ENCODE data around the gene BCL2L12.

DNA sequence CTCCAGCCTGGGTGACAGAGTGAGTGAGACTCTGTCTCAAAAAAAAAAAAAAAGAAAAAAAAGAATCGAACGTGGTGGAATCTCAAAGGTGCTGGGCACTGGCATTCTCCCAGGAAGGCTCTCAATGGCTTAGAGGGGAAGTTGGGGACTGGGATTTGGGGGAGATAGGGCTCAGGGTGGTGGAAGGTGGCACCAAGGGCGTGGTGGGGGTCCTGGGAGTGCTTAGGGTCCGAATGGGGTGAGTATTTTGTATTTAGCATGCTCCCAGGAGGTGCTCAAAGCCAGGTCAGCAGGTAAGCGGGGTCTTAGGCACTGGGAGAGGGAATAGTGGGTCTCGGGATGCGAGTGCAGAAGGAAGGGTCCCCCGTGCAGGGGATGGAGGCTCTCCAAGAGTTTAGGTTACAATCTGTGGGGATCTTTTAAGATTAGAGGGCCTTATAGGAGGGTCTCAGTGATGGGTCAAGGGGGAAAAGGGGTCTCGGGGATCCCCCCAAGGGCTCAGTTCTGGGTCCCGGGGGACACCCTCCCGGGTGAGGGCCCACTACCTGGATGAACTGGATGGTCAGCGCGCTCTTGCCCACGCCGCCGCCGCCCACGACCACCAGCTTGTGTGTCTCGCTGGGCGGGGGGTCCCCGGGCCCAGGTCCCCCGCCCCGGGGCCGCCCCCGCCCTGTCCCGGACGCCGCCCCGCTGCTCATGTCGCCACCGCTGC lies 26.2 kb upstream of the BCL2L12 start:
- TF ChIP-seq, protein P1, sequence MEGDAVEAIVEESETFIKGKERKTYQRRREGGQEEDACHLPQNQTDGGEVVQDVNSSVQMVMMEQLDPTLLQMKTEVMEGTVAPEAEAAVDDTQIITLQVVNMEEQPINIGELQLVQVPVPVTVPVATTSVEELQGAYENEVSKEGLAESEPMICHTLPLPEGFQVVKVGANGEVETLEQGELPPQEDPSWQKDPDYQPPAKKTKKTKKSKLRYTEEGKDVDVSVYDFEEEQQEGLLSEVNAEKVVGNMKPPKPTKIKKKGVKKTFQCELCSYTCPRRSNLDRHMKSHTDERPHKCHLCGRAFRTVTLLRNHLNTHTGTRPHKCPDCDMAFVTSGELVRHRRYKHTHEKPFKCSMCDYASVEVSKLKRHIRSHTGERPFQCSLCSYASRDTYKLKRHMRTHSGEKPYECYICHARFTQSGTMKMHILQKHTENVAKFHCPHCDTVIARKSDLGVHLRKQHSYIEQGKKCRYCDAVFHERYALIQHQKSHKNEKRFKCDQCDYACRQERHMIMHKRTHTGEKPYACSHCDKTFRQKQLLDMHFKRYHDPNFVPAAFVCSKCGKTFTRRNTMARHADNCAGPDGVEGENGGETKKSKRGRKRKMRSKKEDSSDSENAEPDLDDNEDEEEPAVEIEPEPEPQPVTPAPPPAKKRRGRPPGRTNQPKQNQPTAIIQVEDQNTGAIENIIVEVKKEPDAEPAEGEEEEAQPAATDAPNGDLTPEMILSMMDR (IDR thresholded peaks at IDR 0.05) = no peak
- no peak for TF ChIP-seq POLR2AphosphoS5 (IDR thresholded peaks at IDR 0.05; ENCODE audit: insufficient read depth in 1 of 2, low read depth in 1 of 2)

Measured in vagina (tissue), 2 donors.